Ovary (tissue), 10 donors: ENCODE measurements around the gene SCAMP4. TPM values are rescaled to one million over a fixed set of nuclear protein-coding genes. Genes with fewer than 3 reads are reported as not detected.

Experiments
- DNase-seq, 5 donors: peaks; one replicate each; pipeline ENCODE4 v3.0.0-alpha.2; 2019 to 2020
- H3K27ac ChIP-seq, 2 donors: fragments of 200-600 bp; one replicate each; pipeline versions ENCODE4 v1.5.1 to v1.8.0; 2019 to 2022
- H3K27me3 ChIP-seq: fragments of 200-600 bp; one replicate; pipeline ENCODE4 v1.8.0; 2022
- H3K36me3 ChIP-seq: fragments of 200-600 bp; sonication (generic); one replicate; pipeline ENCODE4 v1.5.1; 2019
- H3K4me1 ChIP-seq: one replicate; pipeline ENCODE4 v1.8.1; 2013; ENCODE audit warnings: mild to moderate bottlenecking, moderate library complexity; ENCODE audit not compliant: insufficient read depth
- H3K4me3 ChIP-seq: fragments of 200-600 bp; sonication (generic); one replicate; pipeline ENCODE4 v1.5.1; 2017
- H3K9me3 ChIP-seq, 2 donors: fragments of 200-600 bp in 1 of 2; sonication (generic) in 1 of 2; one replicate each; pipeline versions ENCODE4 v1.5.1 to v1.8.1; 2013 to 2019; ENCODE audit warnings: mild to moderate bottlenecking in 1 of 2, moderate library complexity in 1 of 2
- EP300 ChIP-seq: sonication (generic); formaldehyde crosslinking; IDR thresholded peaks from one replicate; pipeline ENCODE4 v1.6.1; 2017; ENCODE audit warnings: antibody characterized with exemption
- POLR2A ChIP-seq: fragments of 450-650 bp; IDR thresholded peaks from one replicate; pipeline ENCODE4 v1.6.1; 2017; ENCODE audit warnings: antibody characterized with exemption, mild to moderate bottlenecking, moderate library complexity
- WGBS, 3 donors: extraction: QIAGEN DNeasy Blood & Tissue Kit in 1 of 3; methylation state at CpG; one replicate each; pipeline versions ENCODE4 v1.1.5 to v1.1.7; 2013 to 2017; 5-methylcytosine and 5-hydroxymethylcytosine counted together
- intact Hi-C, 4 donors: fragments of 100-400 bp; cut with DNase I; formaldehyde crosslinking; loops; one replicate each; pipeline versions ENCODE4 v1.11.0 to v1.15.1; 2022 to 2023
- long read RNA-seq, 3 donors: library from polyadenylated mRNA in 2 of 3; unstranded in 2 of 3; transcript quantifications; one replicate each; pipeline ENCODE4 v2.0.0 and lab custom pipeline, GENCODE V29; 2021 to 2026
- polyA plus RNA-seq, 2 donors: library from polyadenylated mRNA; stranded (reverse); fragments of 200-250 nt in 1 of 2; fragments of 350-450 nt in 1 of 2; fragmentation: Illumina TruSeq in 1 of 2; extraction: RNeasy Lipid Tissue Mini Kit (QIAGEN cat#74804) in 1 of 2; gene quantifications; one replicate each; pipeline ENCODE4 v1.2.3, GENCODE V29; 2013 to 2014
- total RNA-seq, 7 donors: library from RNA; depleted of rRNA in 2 of 7; stranded (reverse); fragments of >200 nt in 2 of 7; fragmentation: NEBNext Ultra II Directional in 3 of 7; extraction: Animal tissue kit (Norgen Biotek cat#: 25700) in 3 of 7; gene quantifications; one replicate each; pipeline versions ENCODE4 v1.1.0 to v1.2.4, GENCODE V29; 2016 to 2023
- TF ChIP-seq, protein P1 (sequence below), 3 donors: fragments of 450-650 bp in 2 of 3; fragments of 200-600 bp in 1 of 3; IDR thresholded peaks; one replicate each; pipeline versions ENCODE4 v1.5.1 to v1.8.0; 2016 to 2022; ENCODE audit warnings: antibody characterized with exemption in 3 of 3, mild to moderate bottlenecking in 1 of 3
- donor health status: DM: no; HTN: no; CAD: no; lungs with moderate emphysema.
- donor health status: DM: no; HTN: no; CAD: no.
- donor health status: Bipolar disorder and iron deficiency.
- donor health status: DM: yes; HTN: yes; CAD: no.
- donor health status: DM: no; HTN: no; CAD: no.
- donor health status: DM: yes; HTN: yes; CAD: no.

Gene SCAMP4, protein sequence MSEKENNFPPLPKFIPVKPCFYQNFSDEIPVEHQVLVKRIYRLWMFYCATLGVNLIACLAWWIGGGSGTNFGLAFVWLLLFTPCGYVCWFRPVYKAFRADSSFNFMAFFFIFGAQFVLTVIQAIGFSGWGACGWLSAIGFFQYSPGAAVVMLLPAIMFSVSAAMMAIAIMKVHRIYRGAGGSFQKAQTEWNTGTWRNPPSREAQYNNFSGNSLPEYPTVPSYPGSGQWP
- total RNA-seq (10 to 100 TPM; 32.0 to 87.0 (median 62.6) TPM), polyA plus RNA-seq (10 to 100 TPM; 11.7 to 31.1 TPM)
- long read RNA-seq, donor 1, transcript SCAMP4-201 (7 exons, 2,684 nt): major isoform, 19 of 25 reads
- long read RNA-seq, donor 1, partial matches to known transcripts: 2 of 25 reads
- long read RNA-seq, donor 1, other reads (novel, unspliced or antisense): 3 of 25 reads
- long read RNA-seq, donor 2, transcript SCAMP4-201 (7 exons, 2,684 nt): major isoform, 18 of 33 reads
- long read RNA-seq, donor 2, transcript SCAMP4-207 (2 exons, 2,973 nt): minor isoform, 14 of 33 reads
- long read RNA-seq, donor 2, partial matches to known transcripts: 0 of 33 reads
- long read RNA-seq, donor 2, other reads (novel, unspliced or antisense): 0 of 33 reads
- long read RNA-seq, donor 3, transcript SCAMP4-201 (7 exons, 2,684 nt): major isoform, 44 of 65 reads
- long read RNA-seq, donor 3, partial matches to known transcripts: 12 of 65 reads
- long read RNA-seq, donor 3, other reads (novel, unspliced or antisense): 6 of 65 reads

DNA sequence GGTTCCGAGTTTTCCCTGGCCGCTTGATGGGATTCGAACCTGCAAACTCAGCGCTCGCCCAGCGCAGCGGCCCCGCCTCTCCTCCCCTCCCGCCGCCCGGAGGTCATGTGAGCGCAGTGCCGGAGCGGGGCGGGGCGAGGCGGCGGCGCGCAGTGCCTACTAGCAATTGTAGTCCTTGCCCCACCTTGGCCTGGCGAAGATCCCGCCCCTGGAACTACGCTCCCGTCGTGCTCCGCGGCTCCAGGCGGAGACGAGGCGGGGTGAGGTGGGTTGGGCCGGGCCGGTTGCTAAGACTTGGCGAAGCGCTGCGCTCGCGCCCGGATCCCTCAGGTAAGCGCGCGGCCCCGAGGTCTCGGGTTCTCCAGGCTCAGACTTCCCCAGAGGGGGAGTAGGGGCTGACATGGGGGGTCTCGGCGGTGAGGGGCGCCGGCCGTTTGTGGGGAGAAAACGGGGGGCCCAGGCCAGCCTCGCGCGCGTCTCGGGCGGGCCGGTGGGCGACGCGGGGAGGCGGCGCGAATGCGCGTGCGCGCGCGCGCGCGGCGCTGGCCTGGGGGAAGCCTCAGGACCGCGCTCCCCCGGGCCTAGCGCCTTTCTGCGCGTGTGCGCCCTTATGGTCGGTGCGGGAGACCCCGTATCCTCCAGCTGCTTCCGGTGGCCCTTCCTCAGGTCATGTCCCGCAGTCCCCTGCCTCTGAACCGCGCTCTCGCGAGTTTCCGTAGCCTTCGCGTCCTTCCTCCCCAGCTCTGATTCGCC, at the start of gene SCAMP4, which contains the start of gene ADAT3:
Gene SCAMP4, plus strand, starts transcription at position 290 of the 753 bp plus-strand sequence. CDS start 9,621 bp downstream, outside the sequence.
Gene ADAT3, plus strand, starts transcription at position 290 of the 753 bp plus-strand sequence. CDS start 6,649 bp downstream, outside the sequence.
- TF ChIP-seq, protein P1, sequence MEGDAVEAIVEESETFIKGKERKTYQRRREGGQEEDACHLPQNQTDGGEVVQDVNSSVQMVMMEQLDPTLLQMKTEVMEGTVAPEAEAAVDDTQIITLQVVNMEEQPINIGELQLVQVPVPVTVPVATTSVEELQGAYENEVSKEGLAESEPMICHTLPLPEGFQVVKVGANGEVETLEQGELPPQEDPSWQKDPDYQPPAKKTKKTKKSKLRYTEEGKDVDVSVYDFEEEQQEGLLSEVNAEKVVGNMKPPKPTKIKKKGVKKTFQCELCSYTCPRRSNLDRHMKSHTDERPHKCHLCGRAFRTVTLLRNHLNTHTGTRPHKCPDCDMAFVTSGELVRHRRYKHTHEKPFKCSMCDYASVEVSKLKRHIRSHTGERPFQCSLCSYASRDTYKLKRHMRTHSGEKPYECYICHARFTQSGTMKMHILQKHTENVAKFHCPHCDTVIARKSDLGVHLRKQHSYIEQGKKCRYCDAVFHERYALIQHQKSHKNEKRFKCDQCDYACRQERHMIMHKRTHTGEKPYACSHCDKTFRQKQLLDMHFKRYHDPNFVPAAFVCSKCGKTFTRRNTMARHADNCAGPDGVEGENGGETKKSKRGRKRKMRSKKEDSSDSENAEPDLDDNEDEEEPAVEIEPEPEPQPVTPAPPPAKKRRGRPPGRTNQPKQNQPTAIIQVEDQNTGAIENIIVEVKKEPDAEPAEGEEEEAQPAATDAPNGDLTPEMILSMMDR (IDR thresholded peaks at IDR 0.05): no peak
- peak; percentile 82 for TF ChIP-seq POLR2A
- intact Hi-C loops: loop anchor here in 1 of 4 donors (5.0 kb wide), 1 partner anchor 38 kb away; no protein-coding TSS in a partner anchor

DNA sequence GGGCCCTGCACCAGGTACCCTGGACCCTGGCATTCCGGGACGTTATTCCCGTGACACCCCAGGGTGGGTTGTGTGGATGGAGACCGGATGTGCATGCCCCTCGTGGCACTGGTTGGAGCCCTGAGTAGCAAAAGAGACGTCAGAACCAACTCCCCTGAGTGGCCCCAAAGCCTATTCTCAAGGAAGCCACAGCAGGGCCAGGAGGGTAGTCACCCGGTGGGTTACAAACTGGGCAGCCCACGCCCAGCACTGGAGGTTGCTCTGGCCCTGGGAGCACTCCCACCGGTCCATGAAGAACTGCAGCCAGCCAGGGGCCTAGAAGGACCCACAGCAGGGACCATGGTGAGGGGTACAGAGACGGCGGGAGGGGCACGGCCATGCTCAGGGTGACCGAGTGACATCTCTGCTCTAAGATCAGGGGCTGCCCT, 49.4 kb upstream of the SCAMP4 start:
- Histone ChIP-seq H3K4me1 (peaks cover 22% of the 10 kb centered on the region), H3K27me3 (no peaks in the 10 kb centered on the region), H3K4me3 (no peak overlapping the region), H3K9me3 (no peaks in the 10 kb centered on the region), H3K27ac (peak overlapping the region in 1 of 2 donors; percentile 49), H3K36me3 (no peaks in the 10 kb centered on the region)
- TF ChIP-seq, protein P1 (IDR thresholded peaks at IDR 0.05): no peak
- TF ChIP-seq POLR2A: no peak
- no peak for TF ChIP-seq EP300
- DNase-seq: no peak
- 59 to 81% (median 63%) methylated on average over 13 of the region's 13 CpGs for WGBS, 3 donors
- intact Hi-C loops: no loop called here

More for the DNA sequence above, at the start of gene SCAMP4, which contains the start of gene ADAT3:
- peak; percentile 99 to 100 (median 100) for DNase-seq
- H3K27me3 ChIP-seq: no peaks in the 10 kb centered on the region
- H3K27ac ChIP-seq: peak within 1 kb of the TSS; percentile 87 to 95
- WGBS, 3 donors: 0 to 1% (median 1%) methylated on average over 60 to 92 of the region's 92 CpGs
- no peaks in the 10 kb centered on the region for H3K9me3 ChIP-seq
- peak within 1 kb of the TSS; percentile 70 for H3K4me3 ChIP-seq
- H3K4me1 ChIP-seq: peaks cover 19% of the 10 kb centered on the region
- H3K36me3 ChIP-seq: no peaks in the 10 kb centered on the region

DNA sequence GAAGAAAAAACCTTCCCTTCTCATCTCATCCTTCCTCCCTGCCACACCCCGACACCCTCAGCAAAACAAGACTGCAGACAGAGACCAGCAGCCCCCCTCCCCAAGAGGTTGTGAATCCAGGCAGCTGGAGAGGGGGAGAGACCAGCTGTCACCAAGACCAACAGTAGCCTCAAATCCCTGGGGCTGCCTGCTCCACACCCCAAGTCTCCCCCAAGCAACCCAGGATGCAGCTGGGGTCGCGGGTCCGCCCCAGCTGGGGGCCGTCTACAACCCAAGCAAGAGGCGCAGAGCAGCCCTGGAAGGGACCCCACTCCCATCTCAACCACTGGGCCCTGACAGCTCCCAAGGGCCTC, 48.9 kb upstream of the SCAMP4 start:
- 61 to 75% (median 65%) methylated on average over 3 to 6 of the region's 6 CpGs for WGBS, 3 donors
- Histone ChIP-seq H3K4me1 (peaks cover 26% of the 10 kb centered on the region), H3K36me3 (no peaks in the 10 kb centered on the region), H3K27ac (peak overlapping the region; percentile 12 to 49), H3K4me3 (peak overlapping the region; percentile 16), H3K9me3 (no peaks in the 10 kb centered on the region), H3K27me3 (no peaks in the 10 kb centered on the region)
- TF ChIP-seq POLR2A (no peak), EP300 (no peak)
- TF ChIP-seq, protein P1 (IDR thresholded peaks at IDR 0.05): no peak
- no peak for DNase-seq
- intact Hi-C loops: no loop called here
